HL-60 (cell line): ENCODE data around the gene FUT8.

Experiments used
- DNase-seq, 2 experiments: peaks; one replicate each; pipeline ENCODE4 v3.0.0-alpha.2; 2010 to 2020; ENCODE audit warnings: low read depth in 1 of 2, low spot score in 1 of 2
- H3K27ac ChIP-seq: fragments of 250-450 bp; sonication (Bioruptor Pico); replicated peaks from 2 replicates; pipeline ENCODE4 v1.5.1; 2020; ENCODE audit warnings: mild to moderate bottlenecking, moderate library complexity
- H3K27me3 ChIP-seq: fragments of 250-450 bp; sonication (Bioruptor Pico); 2 replicates; pipeline ENCODE4 v1.5.1; 2021; ENCODE audit warnings: mild to moderate bottlenecking, moderate library complexity; ENCODE audit not compliant: insufficient read depth, poor library complexity, severe bottlenecking
- H3K4me3 ChIP-seq: replicated peaks from 2 replicates; pipeline ENCODE4 v1.5.1; 2011; ENCODE audit warnings: mild to moderate bottlenecking, control low read depth, low read length; ENCODE audit not compliant: insufficient read depth
- CTCF ChIP-seq: IDR thresholded peaks from one replicate; pipeline ENCODE4 v1.5.1; 2011; ENCODE audit warnings: low read length, control low read depth, inconsistent platforms; ENCODE audit not compliant: insufficient read depth
- GABPA ChIP-seq: IDR thresholded peaks from 2 replicates; pipeline ENCODE4 v1.6.1; 2012; ENCODE audit warnings: low read depth
- POLR2AphosphoS5 ChIP-seq: IDR thresholded peaks from 2 replicates; pipeline ENCODE4 v1.6.1; 2012; ENCODE audit warnings: low read depth
- REST ChIP-seq: IDR thresholded peaks from 2 replicates; pipeline ENCODE4 v1.6.1; 2012; ENCODE audit warnings: low read depth; ENCODE audit not compliant: insufficient replicate concordance
- SPI1 ChIP-seq: IDR thresholded peaks from 2 replicates; pipeline ENCODE4 v1.6.1; 2012; ENCODE audit warnings: low read depth, mild to moderate bottlenecking, borderline replicate concordance

The FUT8 gene

GRCh38 chr14:65469903-65470302, 57.4 kb downstream of the FUT8 start:
- DNase-seq = no peak
- no peak overlapping the region for H3K27ac ChIP-seq
- no peak overlapping the region for H3K4me3 ChIP-seq
- no peak for TF ChIP-seq POLR2AphosphoS5
- TF ChIP-seq REST = no peak
- TF ChIP-seq SPI1 = no peak
- TF ChIP-seq CTCF = no peak
- TF ChIP-seq GABPA = no peak
- no peaks in the 10 kb centered on the region for H3K27me3 ChIP-seq

- no peak for DNase-seq
- TF ChIP-seq REST = no peak
- TF ChIP-seq GABPA = no peak
- no peak for TF ChIP-seq CTCF
- no peak for TF ChIP-seq SPI1
- TF ChIP-seq POLR2AphosphoS5 = no peak
- H3K27me3 ChIP-seq = no peaks in the 10 kb centered on the region
- H3K4me3 ChIP-seq = no peak overlapping the region
- H3K27ac ChIP-seq = no peak overlapping the region
Observed at GRCh38 chr14:65470404-65470880, 57.9 kb downstream of the FUT8 start.

- H3K27me3 ChIP-seq = no peaks in the 10 kb centered on the region
- H3K27ac ChIP-seq = no peak overlapping the region
- no peak overlapping the region for H3K4me3 ChIP-seq
- TF ChIP-seq SPI1 = no peak
- no peak for TF ChIP-seq REST
- no peak for TF ChIP-seq POLR2AphosphoS5
- no peak for TF ChIP-seq CTCF
- no peak for TF ChIP-seq GABPA
- DNase-seq = no peak
Observed at GRCh38 chr14:65471038-65471878, 58.7 kb downstream of the FUT8 start.
